Cardiac muscle cell (in vitro differentiated cells and primary cell): Measurements from ENCODE around the gene ATF1. TPM values are rescaled to one million over a fixed set of nuclear protein-coding genes. Genes with fewer than 3 reads are reported as not detected.
"Not testable (repeated sequence)": the region's sequence is repeated elsewhere in the genome, so short reads cannot be mapped to it uniquely, and the experiment has no call there.

Experiments used
- DNase-seq, 2 donors: peaks; one replicate each; pipeline versions ENCODE4 v3.0.0 to v3.0.0-alpha.2; 2010 to 2017; ENCODE audit warnings: low read depth in 1 of 2, low spot score in 1 of 2
- H3K27ac ChIP-seq: fragments of 200-600 bp; sonication (generic); 2 replicates; pipeline ENCODE4 v1.5.1; 2016
- H3K27me3 ChIP-seq: fragments of 200-600 bp; sonication (generic); 2 replicates; pipeline ENCODE4 v1.6.0; 2016; ENCODE audit warnings: control low read depth
- H3K36me3 ChIP-seq: fragments of 200-600 bp; sonication (generic); 2 replicates; pipeline ENCODE4 v1.5.1; 2016; ENCODE audit warnings: control low read depth
- H3K4me1 ChIP-seq: fragments of 200-600 bp; sonication (generic); 2 replicates; pipeline ENCODE4 v1.8.1; 2017; ENCODE audit warnings: low read depth, mild to moderate bottlenecking, mixed run types
- H3K4me3 ChIP-seq: fragments of 200-600 bp; sonication (generic); 2 replicates; pipeline ENCODE4 v1.5.1; 2016; ENCODE audit warnings: mild to moderate bottlenecking
- H3K9me3 ChIP-seq: fragments of 200-600 bp; sonication (generic); 2 replicates; pipeline ENCODE4 v1.5.1; 2017; ENCODE audit warnings: low read depth, mild to moderate bottlenecking, control low read depth
- CTCF ChIP-seq: IDR thresholded peaks from 2 replicates; pipeline ENCODE4 v1.5.1; 2012; ENCODE audit warnings: low read depth, mild to moderate bottlenecking, low read length
- polyA plus RNA-seq: library from polyadenylated mRNA; unstranded; fragments of >200 nt; fragmentation: Nextera tagmentation; extraction: Ambion mirVana; gene quantifications from 2 replicates; pipeline ENCODE4 v1.2.1, GENCODE V29; 2016
- total RNA-seq: library from RNA; depleted of rRNA; stranded (reverse); fragments of >200 nt; gene quantifications from 2 replicates; pipeline ENCODE4 v1.2.3, GENCODE V29; 2016

Gene ATF1
- total and polyA plus RNA-seq, 2 experiments from 2014 or later: 14.4 to 26.4 TPM

GRCh38 chr12:50841716-50842531, 78.0 kb downstream of the ATF1 start:
- no peak for DNase-seq
- Histone ChIP-seq H3K27ac (no peak overlapping the region), H3K9me3 (no peaks in the 10 kb centered on the region), H3K27me3 (no peaks in the 10 kb centered on the region), H3K4me1 (no peaks in the 10 kb centered on the region), H3K36me3 (no peaks in the 10 kb centered on the region), H3K4me3 (no peak overlapping the region)
- no peak for TF ChIP-seq CTCF

GRCh38 chr12:50842637-50843493, 79.0 kb downstream of the ATF1 start, which contains the start of gene TMPRSS12:
TMPRSS12 (plus strand) TSS chr12:50842926; CDS start chr12:50842965, 39 bp downstream.
- no peak within 1 kb of the TSS for H3K4me3 ChIP-seq
- no peaks in the 10 kb centered on the region for H3K27me3 ChIP-seq
- H3K4me1 ChIP-seq: no peaks in the 10 kb centered on the region
- H3K9me3 ChIP-seq: no peaks in the 10 kb centered on the region
- no peak within 1 kb of the TSS for H3K27ac ChIP-seq
- DNase-seq: peak in 1 of 2 donors; percentile 63
- no peaks in the 10 kb centered on the region for H3K36me3 ChIP-seq
- peak; percentile 34 for TF ChIP-seq CTCF

GRCh38 chr12:50845021-50845647, 81.2 kb downstream of the ATF1 start:
- Histone ChIP-seq H3K27ac (no peak overlapping the region), H3K27me3 (no peaks in the 10 kb centered on the region), H3K4me3 (no peak overlapping the region), H3K4me1 (no peaks in the 10 kb centered on the region), H3K36me3 (no peaks in the 10 kb centered on the region), H3K9me3 (no peaks in the 10 kb centered on the region)
- DNase-seq: no peak
- TF ChIP-seq CTCF: no peak

- no peak overlapping the region for H3K27ac ChIP-seq
- TF ChIP-seq CTCF: no peak
- H3K4me1 ChIP-seq: no peaks in the 10 kb centered on the region
- H3K9me3 ChIP-seq: no peaks in the 10 kb centered on the region
- no peaks in the 10 kb centered on the region for H3K27me3 ChIP-seq
- H3K36me3 ChIP-seq: no peaks in the 10 kb centered on the region
- no peak for DNase-seq
- no peak overlapping the region for H3K4me3 ChIP-seq
Measured at GRCh38 chr12:50848963-50849362, 85.1 kb downstream of the ATF1 start.

- not testable (repeated sequence) for H3K27me3 ChIP-seq, H3K4me3 ChIP-seq, H3K27ac ChIP-seq, H3K9me3 ChIP-seq, DNase-seq, H3K4me1 ChIP-seq, H3K36me3 ChIP-seq
Measured at GRCh38 chr12:50855218-50855617, 91.3 kb downstream of the ATF1 start.

- not testable (repeated sequence) for H3K9me3 ChIP-seq, DNase-seq, H3K4me3 ChIP-seq, H3K36me3 ChIP-seq, H3K27me3 ChIP-seq, H3K4me1 ChIP-seq, H3K27ac ChIP-seq
Measured at GRCh38 chr12:50855679-50856078, 91.8 kb downstream of the ATF1 start.
